Urothelium cell line (cell line): ENCODE measurements around the gene PTH2.
A peak's percentile ranks its signal among the peaks of the same experiment; 100 is the strongest.
"Not testable (repeated sequence)": the region's sequence is repeated elsewhere in the genome, so short reads cannot be mapped to it uniquely, and the experiment has no call there.

Experiments used
- DNase-seq: peaks from one replicate; pipeline ENCODE4 v3.0.0; 2011; ENCODE audit warnings: low spot score, mixed read lengths
- FAIRE-seq: peaks from 2 replicates; lab custom pipeline; 2011; peaks lifted over from hg19 to GRCh38; lab: Jason Lieb, UNC

Gene PTH2

GRCh38 chr19:49448432-49448786, 25.2 kb upstream of the PTH2 start:
- DNase-seq (no peak), FAIRE-seq (no peak)

- DNase-seq = no peak
- FAIRE-seq = no peak
Observed at GRCh38 chr19:49447485-49448431, 24.5 kb upstream of the PTH2 start.

- no peak for DNase-seq
- no peak for FAIRE-seq
Observed at GRCh38 chr19:49445997-49446396, 22.8 kb upstream of the PTH2 start.

- not testable (repeated sequence) for FAIRE-seq, DNase-seq
Observed at GRCh38 chr19:49444100-49444700, 21.0 kb upstream of the PTH2 start.

- DNase-seq = peak; percentile 87
- peak; percentile 72 for FAIRE-seq
Observed at GRCh38 chr19:49443366-49444099, 20.3 kb upstream of the PTH2 start.

- FAIRE-seq (peak; percentile 92), DNase-seq (peak; percentile 95)
Observed at GRCh38 chr19:49442771-49443365, 19.6 kb upstream of the PTH2 start.

- no peak for FAIRE-seq
- DNase-seq = peak; percentile 74
Observed at GRCh38 chr19:49442354-49442753, 19.1 kb upstream of the PTH2 start.

- FAIRE-seq = no peak
Observed at GRCh38 chr19:49441960-49442350, 18.7 kb upstream of the PTH2 start.

GRCh38 chr19:49441210-49441959, 18.1 kb upstream of the PTH2 start, which contains the start of gene SLC17A7:
TSS of gene SLC17A7 (minus strand) at chr19:49441527. CDS start at chr19:49441379, 148 bp downstream.
- DNase-seq (peak; percentile 87), FAIRE-seq (no peak)

More at GRCh38 chr19:49441960-49442350, 18.7 kb upstream of the PTH2 start:
- DNase-seq = no peak

GRCh38 chr19:49440439-49441209, 17.4 kb upstream of the PTH2 start:
- DNase-seq (no peak), FAIRE-seq (no peak)

- FAIRE-seq = no peak
Observed at GRCh38 chr19:49439836-49440235, 16.6 kb upstream of the PTH2 start.

GRCh38 chr19:49438261-49438660, 15.0 kb upstream of the PTH2 start:
- FAIRE-seq (no peak), DNase-seq (no peak)

More at GRCh38 chr19:49439836-49440235, 16.6 kb upstream of the PTH2 start:
- DNase-seq = no peak

GRCh38 chr19:49437231-49437630, 14.0 kb upstream of the PTH2 start:
- FAIRE-seq (no peak), DNase-seq (no peak)

GRCh38 chr19:49436381-49437017, 13.3 kb upstream of the PTH2 start:
- no peak for DNase-seq

GRCh38 chr19:49435670-49436069, 12.4 kb upstream of the PTH2 start:
- DNase-seq (no peak), FAIRE-seq (no peak)

More at GRCh38 chr19:49436381-49437017, 13.3 kb upstream of the PTH2 start:
- no peak for FAIRE-seq

- FAIRE-seq = no peak
- no peak for DNase-seq
Observed at GRCh38 chr19:49434907-49435583, 11.8 kb upstream of the PTH2 start.

GRCh38 chr19:49433240-49433901, 10.1 kb upstream of the PTH2 start:
- no peak for FAIRE-seq

More at GRCh38 chr19:49433240-49433901, 10.1 kb upstream of the PTH2 start:
- DNase-seq = no peak
